ENCODE results near the gene ADCK2. TPM values are rescaled to one million over a fixed set of nuclear protein-coding genes. Genes with fewer than 3 reads are reported as not detected.

ADCK2 gene
- total RNA-seq, 2 donors from 2014 or later, result 26.5 to 30.6 TPM

DNA sequence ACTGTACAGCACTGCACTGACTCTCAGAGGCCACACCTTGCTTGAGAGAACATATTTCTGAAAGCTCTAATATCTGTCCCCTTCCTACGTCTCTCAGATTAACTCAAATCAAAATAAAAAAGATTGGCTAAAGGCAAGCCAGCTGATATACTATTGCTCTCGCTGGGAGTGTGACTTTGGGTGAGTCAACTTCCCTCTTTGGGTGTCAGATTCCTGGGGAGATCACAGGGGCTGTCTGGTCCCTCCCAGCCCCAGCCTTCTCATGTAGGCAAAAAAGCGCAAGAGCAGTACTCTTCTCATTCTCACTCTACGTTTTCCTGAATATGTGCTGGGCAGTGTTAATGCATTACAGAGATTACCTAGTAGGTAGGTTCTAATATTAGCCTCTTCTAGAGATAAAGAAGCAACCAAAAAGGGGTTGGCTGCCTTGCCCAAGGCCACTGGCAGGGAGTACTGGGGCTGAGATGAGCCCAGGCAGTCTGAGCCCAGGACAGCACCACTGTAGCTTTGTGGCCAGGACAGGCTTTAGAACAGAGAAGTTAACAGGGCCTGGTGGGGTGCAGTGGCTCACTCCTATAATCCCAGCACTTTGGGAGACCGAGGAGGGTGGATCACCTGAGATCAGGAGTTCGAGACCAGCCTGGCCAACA is 23.1 kb upstream of the ADCK2 start:
- WGBS, result 88% methylated on average over 6 of the region's 6 CpGs
- Histone ChIP-seq H3K27me3 (replicated peaks; ENCODE audit: insufficient read depth) (no peaks in the 10 kb centered on the region), H3K4me1 (replicated peaks) (no peaks in the 10 kb centered on the region), H3K4me3 (no peak overlapping the region), H3K9me3 (no peaks in the 10 kb centered on the region), H3K36me3 (no peaks in the 10 kb centered on the region), H3K27ac (no peak overlapping the region)
- DNase-seq (ENCODE audit: low spot score), result no peak
- intact Hi-C loops (cut with DNase I), result loop anchor here (10.0 kb wide), 1 partner anchor 475 kb away; the partner anchor contains the start of gene KDM7A
- TF ChIP-seq POLR2A (IDR thresholded peaks at IDR 0.05), result no peak
- TF ChIP-seq, protein P1, sequence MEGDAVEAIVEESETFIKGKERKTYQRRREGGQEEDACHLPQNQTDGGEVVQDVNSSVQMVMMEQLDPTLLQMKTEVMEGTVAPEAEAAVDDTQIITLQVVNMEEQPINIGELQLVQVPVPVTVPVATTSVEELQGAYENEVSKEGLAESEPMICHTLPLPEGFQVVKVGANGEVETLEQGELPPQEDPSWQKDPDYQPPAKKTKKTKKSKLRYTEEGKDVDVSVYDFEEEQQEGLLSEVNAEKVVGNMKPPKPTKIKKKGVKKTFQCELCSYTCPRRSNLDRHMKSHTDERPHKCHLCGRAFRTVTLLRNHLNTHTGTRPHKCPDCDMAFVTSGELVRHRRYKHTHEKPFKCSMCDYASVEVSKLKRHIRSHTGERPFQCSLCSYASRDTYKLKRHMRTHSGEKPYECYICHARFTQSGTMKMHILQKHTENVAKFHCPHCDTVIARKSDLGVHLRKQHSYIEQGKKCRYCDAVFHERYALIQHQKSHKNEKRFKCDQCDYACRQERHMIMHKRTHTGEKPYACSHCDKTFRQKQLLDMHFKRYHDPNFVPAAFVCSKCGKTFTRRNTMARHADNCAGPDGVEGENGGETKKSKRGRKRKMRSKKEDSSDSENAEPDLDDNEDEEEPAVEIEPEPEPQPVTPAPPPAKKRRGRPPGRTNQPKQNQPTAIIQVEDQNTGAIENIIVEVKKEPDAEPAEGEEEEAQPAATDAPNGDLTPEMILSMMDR (IDR thresholded peaks at IDR 0.05), result no peak

DNA sequence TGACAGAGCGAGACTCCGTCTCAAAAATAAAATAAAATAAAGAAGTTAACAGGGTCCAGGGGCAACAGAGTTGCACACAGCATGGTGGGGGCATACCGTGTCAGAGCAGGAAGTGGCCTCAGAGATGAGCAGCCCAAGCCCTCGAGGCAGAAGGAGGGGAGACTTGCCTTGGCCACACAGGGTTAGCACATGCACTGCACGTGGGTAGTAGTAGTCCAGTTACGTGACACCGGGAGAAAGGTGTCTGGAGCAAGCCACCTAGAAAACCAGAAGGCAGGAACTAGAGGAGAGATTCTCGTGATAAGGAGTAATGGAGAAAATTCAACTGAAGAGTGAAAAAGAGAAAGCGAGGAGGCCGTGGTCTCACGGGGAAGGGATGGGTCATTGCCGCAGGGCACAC is 22.4 kb upstream of the ADCK2 start:
- TF ChIP-seq, protein P1 (IDR thresholded peaks at IDR 0.05), result no peak
- TF ChIP-seq POLR2A (IDR thresholded peaks at IDR 0.05), result no peak
- TF ChIP-seq POLR2AphosphoS5 (IDR thresholded peaks at IDR 0.05), result no peak
- WGBS, result 86% methylated on average over 12 of the region's 12 CpGs
- Histone ChIP-seq H3K27me3 (replicated peaks; ENCODE audit: insufficient read depth) (no peaks in the 10 kb centered on the region), H3K9me3 (no peaks in the 10 kb centered on the region), H3K36me3 (no peaks in the 10 kb centered on the region), H3K4me1 (replicated peaks) (no peaks in the 10 kb centered on the region), H3K4me3 (no peak overlapping the region), H3K27ac (no peak overlapping the region)
- intact Hi-C loops (cut with DNase I), result loop anchor here (10.0 kb wide), 1 partner anchor 476 kb away; the partner anchor contains the start of gene KDM7A
- no peak for DNase-seq (ENCODE audit: low spot score)

DNA sequence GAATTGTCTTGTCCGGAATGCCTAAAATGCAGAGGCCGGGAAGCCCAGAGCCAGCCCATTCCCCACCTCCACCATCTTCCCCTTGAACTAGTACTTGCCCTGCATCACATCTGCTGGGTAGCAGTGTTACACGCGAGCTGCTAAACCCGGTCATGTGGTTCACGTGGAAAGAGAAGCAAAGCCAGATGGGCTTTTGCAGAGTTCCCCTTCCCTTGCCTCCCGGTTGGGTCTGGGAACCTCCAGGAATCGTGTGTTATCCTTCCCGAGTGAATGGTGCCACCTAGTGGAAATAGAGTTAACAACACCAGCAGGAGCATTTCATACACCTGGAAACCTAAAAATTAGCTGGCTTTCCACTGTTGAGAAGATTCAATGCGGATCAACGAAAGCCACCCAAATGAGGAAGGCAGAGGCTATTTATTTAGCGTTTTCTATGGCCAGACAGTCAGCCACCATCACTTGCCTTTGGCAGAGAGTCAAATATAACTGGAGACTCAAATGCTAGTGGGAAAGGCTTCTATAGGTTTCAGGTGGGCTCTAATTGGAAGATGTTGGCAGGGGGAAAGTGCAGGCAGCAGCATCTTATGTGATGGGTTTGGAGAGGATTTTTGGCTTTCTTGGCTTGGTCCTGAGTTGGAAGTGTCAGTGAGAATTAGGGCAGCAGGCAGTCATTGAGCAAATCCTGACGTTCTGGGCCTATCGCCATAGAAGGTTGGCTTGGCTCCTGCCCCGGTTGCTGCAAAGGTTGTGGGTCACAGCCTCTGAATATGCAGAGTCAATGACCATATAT is 19.2 kb upstream of the ADCK2 start:
- DNase-seq (ENCODE audit: low spot score), result peak; percentile 75
- Histone ChIP-seq H3K36me3 (no peaks in the 10 kb centered on the region), H3K9me3 (no peaks in the 10 kb centered on the region), H3K27me3 (replicated peaks; ENCODE audit: insufficient read depth) (no peaks in the 10 kb centered on the region), H3K27ac (no peak overlapping the region), H3K4me1 (replicated peaks) (peaks cover 9% of the 10 kb centered on the region), H3K4me3 (no peak overlapping the region)
- WGBS, result 20% methylated on average over 15 of the region's 15 CpGs
- TF ChIP-seq, protein P1 (IDR thresholded peaks at IDR 0.05), result peak; percentile 68 to 90 (median 84)
- TF ChIP-seq POLR2A (IDR thresholded peaks at IDR 0.05), result no peak
- peak; percentile 59 for TF ChIP-seq POLR2AphosphoS5 (IDR thresholded peaks at IDR 0.05)
- intact Hi-C loops (cut with DNase I), result loop anchor here (1.0 to 10.0 kb wide), 2 partner anchors 135 to 479 kb away; partner anchors contain the start of gene KDM7A

DNA sequence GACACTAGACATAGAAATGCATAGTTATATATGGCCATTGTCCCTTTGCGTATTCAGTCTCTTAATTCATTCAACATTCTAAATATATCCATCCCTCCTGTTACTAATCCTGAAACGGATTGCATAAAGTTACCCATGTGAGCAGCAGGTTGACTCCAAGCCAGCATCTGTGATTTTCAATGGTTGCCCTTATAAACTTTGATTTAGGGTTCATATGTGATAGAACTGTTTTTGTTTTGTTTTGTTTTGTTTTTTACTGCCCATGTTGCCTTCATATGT is 18.7 kb upstream of the ADCK2 start:
- no peak overlapping the region for H3K27ac ChIP-seq
- no peak overlapping the region for H3K4me3 ChIP-seq
- peaks cover 9% of the 10 kb centered on the region for H3K4me1 ChIP-seq (replicated peaks)
- intact Hi-C loops (cut with DNase I), result loop anchor here (1.0 to 10.0 kb wide), 2 partner anchors 136 to 479 kb away; partner anchors contain the start of gene KDM7A
- no peak for DNase-seq (ENCODE audit: low spot score)
- H3K27me3 ChIP-seq (replicated peaks; ENCODE audit: insufficient read depth), result no peaks in the 10 kb centered on the region
- 76% methylated on average over 2 of the region's 2 CpGs for WGBS
- H3K36me3 ChIP-seq, result no peaks in the 10 kb centered on the region
- no peaks in the 10 kb centered on the region for H3K9me3 ChIP-seq
- TF ChIP-seq, protein P1 (IDR thresholded peaks at IDR 0.05), result no peak
- no peak for TF ChIP-seq POLR2A (IDR thresholded peaks at IDR 0.05)
- TF ChIP-seq POLR2AphosphoS5 (IDR thresholded peaks at IDR 0.05), result no peak

Measured in prostate gland (tissue), 2 donors.